OCI-LY3 (cell line): ENCODE measurements around the gene VPS8.

Experiments used
- EZH2phosphoT487 ChIP-seq: fragments of 200-600 bp; shearing (Covaris generic); IDR thresholded peaks from 2 replicates; pipeline ENCODE4 v1.6.1; 2018; ENCODE audit warnings: antibody characterized with exemption, mixed run types, low read depth
- TF ChIP-seq, protein P1 (sequence below): fragments of 200-600, 300-600 bp; sonication (generic); IDR thresholded peaks from 2 replicates; pipeline ENCODE4 v1.5.1; 2014; ENCODE audit warnings: antibody characterized with exemption, low read length, low read depth

DNA sequence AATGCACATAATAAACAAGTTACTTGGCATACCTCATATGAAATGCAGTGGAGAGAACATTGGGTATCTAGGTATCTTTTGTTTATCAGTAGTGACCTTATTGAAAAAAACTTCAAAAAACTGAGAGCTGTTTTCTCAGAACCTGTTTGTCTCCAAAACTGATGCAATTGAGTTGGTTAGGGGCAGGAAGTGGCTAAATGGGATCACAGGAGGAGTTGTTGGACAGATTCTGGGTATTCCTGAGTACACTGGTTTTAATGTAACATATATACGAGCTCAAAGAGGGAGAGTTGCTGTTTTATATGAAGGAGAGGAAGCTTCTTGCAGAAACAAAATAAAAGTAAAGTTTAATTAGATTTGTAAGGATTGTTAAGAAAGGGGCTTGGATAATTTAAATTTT, 181.4 kb downstream of the VPS8 start:
- TF ChIP-seq, protein P1, sequence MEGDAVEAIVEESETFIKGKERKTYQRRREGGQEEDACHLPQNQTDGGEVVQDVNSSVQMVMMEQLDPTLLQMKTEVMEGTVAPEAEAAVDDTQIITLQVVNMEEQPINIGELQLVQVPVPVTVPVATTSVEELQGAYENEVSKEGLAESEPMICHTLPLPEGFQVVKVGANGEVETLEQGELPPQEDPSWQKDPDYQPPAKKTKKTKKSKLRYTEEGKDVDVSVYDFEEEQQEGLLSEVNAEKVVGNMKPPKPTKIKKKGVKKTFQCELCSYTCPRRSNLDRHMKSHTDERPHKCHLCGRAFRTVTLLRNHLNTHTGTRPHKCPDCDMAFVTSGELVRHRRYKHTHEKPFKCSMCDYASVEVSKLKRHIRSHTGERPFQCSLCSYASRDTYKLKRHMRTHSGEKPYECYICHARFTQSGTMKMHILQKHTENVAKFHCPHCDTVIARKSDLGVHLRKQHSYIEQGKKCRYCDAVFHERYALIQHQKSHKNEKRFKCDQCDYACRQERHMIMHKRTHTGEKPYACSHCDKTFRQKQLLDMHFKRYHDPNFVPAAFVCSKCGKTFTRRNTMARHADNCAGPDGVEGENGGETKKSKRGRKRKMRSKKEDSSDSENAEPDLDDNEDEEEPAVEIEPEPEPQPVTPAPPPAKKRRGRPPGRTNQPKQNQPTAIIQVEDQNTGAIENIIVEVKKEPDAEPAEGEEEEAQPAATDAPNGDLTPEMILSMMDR: no peak
- no peak for TF ChIP-seq EZH2phosphoT487
